ENCODE data around the gene DYRK4.

DYRK4 gene

GRCh38 chr12:4564818-4565217, 2.8 kb downstream of the DYRK4 start:
- H3F3A ChIP-seq (ENCODE audit: insufficient read depth), result peaks cover 11% of the 10 kb centered on the region
- no peaks in the 10 kb centered on the region for H3K9me2 ChIP-seq (replicated peaks; ENCODE audit: insufficient read depth, low read length)
- H3K27me3 ChIP-seq (ENCODE audit: low read length), result no peaks in the 10 kb centered on the region
- H3K27ac ChIP-seq (ENCODE audit: low read depth, low read length), result 0 out of 2 replicates have a peak overlapping the region, but pooled peaks have one; percentile 0
- peaks cover 3% of the 10 kb centered on the region; the same call in 1 of the 2 replicates for H3K36me3 ChIP-seq (ENCODE audit: low read length)
- peak overlapping the region; percentile 14 for H3K4me2 ChIP-seq (ENCODE audit: low read depth, low read length, poor library complexity, severe bottlenecking)
- TF ChIP-seq CTCF (IDR thresholded peaks at IDR 0.05; ENCODE audit: insufficient read depth, low read length, poor library complexity, severe bottlenecking), result no peak
- no peak for TF ChIP-seq EZH2phosphoT487 (conservative IDR thresholded peaks at IDR 0.05; ENCODE audit: low read length)
- no peak overlapping the region for H2AFZ ChIP-seq (ENCODE audit: low read depth, low read length, severe bottlenecking)
- H3K9ac ChIP-seq (ENCODE audit: low read length), result no peak overlapping the region
- no peaks in the 10 kb centered on the region for H3K79me2 ChIP-seq (ENCODE audit: insufficient read depth, low read length)
- no peak overlapping the region for H3K4me3 ChIP-seq (ENCODE audit: insufficient read depth, low read length, poor library complexity, severe bottlenecking)
- H3K9me3 ChIP-seq (ENCODE audit: insufficient read depth, low read length), result no peaks in the 10 kb centered on the region
- no peaks in the 10 kb centered on the region for H4K20me1 ChIP-seq (ENCODE audit: low read depth, low read length)

GRCh38 chr12:4566474-4566873, 4.5 kb downstream of the DYRK4 start:
- H3K27ac ChIP-seq (ENCODE audit: low read depth, low read length), result peak overlapping the region; percentile 67
- peaks cover 10% of the 10 kb centered on the region for H3F3A ChIP-seq (ENCODE audit: insufficient read depth)
- H3K9me3 ChIP-seq (ENCODE audit: insufficient read depth, low read length), result no peaks in the 10 kb centered on the region
- H3K9ac ChIP-seq (ENCODE audit: low read length), result no peak overlapping the region
- no peak overlapping the region for H3K4me3 ChIP-seq (ENCODE audit: insufficient read depth, low read length, poor library complexity, severe bottlenecking)
- H3K9me2 ChIP-seq (replicated peaks; ENCODE audit: insufficient read depth, low read length), result no peaks in the 10 kb centered on the region
- no peaks in the 10 kb centered on the region for H3K27me3 ChIP-seq (ENCODE audit: low read length)
- no peaks in the 10 kb centered on the region for H3K79me2 ChIP-seq (ENCODE audit: insufficient read depth, low read length)
- no peaks in the 10 kb centered on the region for H4K20me1 ChIP-seq (ENCODE audit: low read depth, low read length)
- TF ChIP-seq EZH2phosphoT487 (conservative IDR thresholded peaks at IDR 0.05; ENCODE audit: low read length), result no peak
- no peak for TF ChIP-seq CTCF (IDR thresholded peaks at IDR 0.05; ENCODE audit: insufficient read depth, low read length, poor library complexity, severe bottlenecking)
- H3K4me2 ChIP-seq (ENCODE audit: low read depth, low read length, poor library complexity, severe bottlenecking), result peak overlapping the region; percentile 45
- H2AFZ ChIP-seq (ENCODE audit: low read depth, low read length, severe bottlenecking), result no peak overlapping the region
- H3K36me3 ChIP-seq (ENCODE audit: low read length), result no peaks in the 10 kb centered on the region

DNA sequence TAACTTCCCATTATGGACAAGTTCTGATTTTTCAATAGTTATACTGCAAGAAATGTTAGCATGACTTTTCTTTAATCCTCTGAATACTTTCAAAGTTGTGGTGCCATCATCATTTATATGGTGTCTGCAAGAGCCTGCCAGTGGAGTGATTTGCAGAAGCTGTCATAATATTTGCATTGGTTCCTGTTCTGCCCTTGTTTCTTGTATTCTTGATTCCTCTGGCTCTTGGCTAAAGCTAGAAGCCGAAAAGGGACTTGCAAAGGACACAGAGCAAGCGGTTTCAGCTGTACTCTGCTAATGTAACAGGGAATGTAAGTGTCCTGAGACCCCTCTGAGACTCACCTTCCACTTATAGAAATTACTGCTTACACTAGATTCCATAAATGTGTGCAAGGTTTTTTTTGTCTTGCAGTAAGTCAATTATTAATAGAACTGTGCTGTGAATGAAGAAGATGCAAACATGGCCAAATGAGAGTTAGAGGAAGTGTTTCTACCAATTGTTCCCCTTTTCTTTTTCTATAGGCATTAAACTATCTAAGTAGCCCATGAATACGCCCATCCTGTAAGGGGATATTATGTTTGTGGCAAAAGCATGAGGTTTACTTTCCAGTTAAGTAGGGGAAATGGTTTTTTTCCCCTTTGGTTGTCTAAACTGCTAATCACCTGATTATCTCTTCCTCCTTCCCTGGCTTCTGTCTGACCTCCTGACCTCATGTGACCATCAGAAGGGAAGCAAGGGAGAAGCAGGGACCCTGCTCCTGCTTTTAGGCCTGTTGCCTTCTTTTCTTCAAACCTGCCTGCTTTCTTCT, 5.3 kb downstream of the DYRK4 start:
- Histone ChIP-seq H2AFZ (ENCODE audit: low read depth, low read length, severe bottlenecking) (no peak overlapping the region), H3F3A (ENCODE audit: insufficient read depth) (peaks cover 10% of the 10 kb centered on the region), H3K4me3 (ENCODE audit: insufficient read depth, low read length, poor library complexity, severe bottlenecking) (no peak overlapping the region), H4K20me1 (ENCODE audit: low read depth, low read length) (no peaks in the 10 kb centered on the region), H3K79me2 (ENCODE audit: insufficient read depth, low read length) (no peaks in the 10 kb centered on the region), H3K9me2 (replicated peaks; ENCODE audit: insufficient read depth, low read length) (no peaks in the 10 kb centered on the region), H3K27ac (ENCODE audit: low read depth, low read length) (peak overlapping the region; percentile 67), H3K9me3 (ENCODE audit: insufficient read depth, low read length) (no peaks in the 10 kb centered on the region), H3K4me2 (ENCODE audit: low read depth, low read length, poor library complexity, severe bottlenecking) (peak overlapping the region; percentile 45), H3K36me3 (ENCODE audit: low read length) (no peaks in the 10 kb centered on the region), H3K9ac (ENCODE audit: low read length) (no peak overlapping the region), H3K27me3 (ENCODE audit: low read length) (no peaks in the 10 kb centered on the region)
- TF ChIP-seq CTCF (IDR thresholded peaks at IDR 0.05; ENCODE audit: insufficient read depth, low read length, poor library complexity, severe bottlenecking) (no peak), EZH2phosphoT487 (conservative IDR thresholded peaks at IDR 0.05; ENCODE audit: low read length) (no peak)
